ENCODE results near the gene PRRG1. TPM values are rescaled to one million over a fixed set of nuclear protein-coding genes. Genes with fewer than 3 reads are reported as not detected.
"Not testable (repeated sequence)": the region's sequence is repeated elsewhere in the genome, so short reads cannot be mapped to it uniquely, and the experiment has no call there.

Gene PRRG1
- total RNA-seq (not detected), polyA plus RNA-seq (not detected)

DNA sequence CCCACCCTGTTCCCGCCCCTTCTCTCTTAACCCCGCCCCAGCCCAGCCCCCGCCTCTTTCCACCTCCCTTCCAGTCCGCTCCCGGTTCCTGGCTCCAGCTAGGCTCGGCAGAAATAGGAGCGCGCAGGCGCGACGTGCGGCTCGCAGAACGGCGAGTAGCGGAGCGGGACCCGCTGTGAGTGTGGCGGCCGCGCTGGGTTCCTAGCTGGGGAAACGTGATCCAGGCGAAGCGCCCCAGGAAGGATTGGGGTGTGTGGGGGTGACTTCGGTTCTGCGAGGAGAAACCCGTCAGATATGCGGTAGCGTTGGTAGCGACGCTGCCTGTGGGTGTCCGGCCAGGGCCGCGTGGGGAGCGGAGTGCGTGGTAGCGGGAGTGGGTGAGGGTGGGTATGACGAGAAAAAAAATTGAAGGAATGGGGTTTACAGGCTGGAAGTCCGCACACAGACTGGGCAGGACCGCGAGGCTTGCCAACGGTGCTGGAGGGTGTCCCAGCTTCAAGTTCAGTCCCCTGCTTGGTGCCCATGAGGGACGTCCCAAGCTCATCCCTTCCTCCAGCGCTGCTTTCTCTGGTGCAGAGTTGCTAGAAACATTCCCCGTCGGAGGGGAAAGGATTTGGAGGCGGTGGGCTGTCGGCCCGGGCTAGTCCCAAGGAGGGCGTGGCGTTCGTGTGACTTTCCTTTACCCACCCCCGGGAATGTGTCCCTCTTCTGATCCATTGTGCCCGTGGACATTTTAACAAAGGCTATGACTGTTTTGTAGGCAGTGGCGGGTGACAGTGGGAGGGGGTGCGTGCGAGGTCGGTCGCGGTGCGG lies at the start of gene PRRG1:
TSS of gene PRRG1 (plus strand) at position 144 of the 813 bp plus-strand sequence. CDS start 56,886 bp downstream, outside the sequence.
- Histone ChIP-seq H3K4me1 (ENCODE audit: control insufficient read depth, insufficient read depth, low read length, poor library complexity, severe bottlenecking) (no peaks in the 10 kb centered on the region), H3K36me3 (ENCODE audit: control insufficient read depth, insufficient read depth, low read length) (no peaks in the 10 kb centered on the region), H3K27ac (ENCODE audit: insufficient read depth, low read length, poor library complexity, severe bottlenecking) (no peak within 1 kb of the TSS), H3K9me3 (ENCODE audit: control insufficient read depth in 2 of 2, low read length in 2 of 2) (no peaks in the 10 kb centered on the region), H3K27me3 (ENCODE audit: control insufficient read depth, insufficient read depth, low read length) (no peaks in the 10 kb centered on the region), H3K4me3 (ENCODE audit: low read depth, low read length) (no peak within 1 kb of the TSS)
- peaks cover 0 to 1% (median 0%) of the 10 kb centered on the region in 7 donors for H3K9me3 Mint-ChIP-seq
- peak within 1 kb of the TSS in 2 of 4 donors; percentile 6 to 46 for H3K4me3 Mint-ChIP-seq
- H3K27me3 Mint-ChIP-seq = peaks cover 15% of the 10 kb centered on the region
- ATAC-seq (ENCODE audit: low read depth in 2 of 2) (no peak), DNase-seq (no peak)
- H3K27ac Mint-ChIP-seq = no peak within 1 kb of the TSS
- H3K36me3 Mint-ChIP-seq = no peaks in the 10 kb centered on the region
- peaks cover 0 to 7% (median 0%) of the 10 kb centered on the region in 4 donors for H3K4me1 Mint-ChIP-seq

DNA sequence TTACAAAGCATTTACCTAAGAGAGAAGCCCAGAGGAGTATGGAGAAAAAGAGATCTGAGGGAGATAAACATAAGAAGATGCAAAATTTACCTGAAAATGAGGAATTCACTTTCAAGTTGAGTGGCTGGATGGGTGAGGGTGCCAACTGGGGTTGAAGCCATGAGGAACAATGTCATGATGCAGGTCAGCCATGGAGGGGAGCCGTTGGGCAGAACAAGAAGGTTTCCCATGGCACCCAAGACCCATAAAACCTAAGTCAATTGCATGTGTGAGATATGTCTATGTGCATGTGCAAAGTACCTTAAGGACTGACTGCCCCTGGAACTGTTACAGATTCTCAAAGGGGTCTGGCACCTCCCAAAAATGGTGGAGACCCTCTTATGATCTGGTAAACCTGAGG lies 46.6 kb upstream of the PRRG1 start:
- DNase-seq (no peak), ATAC-seq (ENCODE audit: low read depth in 2 of 2) (no peak)
- Histone ChIP-seq H3K36me3 (ENCODE audit: control insufficient read depth, insufficient read depth, low read length) (no peaks in the 10 kb centered on the region), H3K4me1 (ENCODE audit: control insufficient read depth, insufficient read depth, low read length, poor library complexity, severe bottlenecking) (no peaks in the 10 kb centered on the region), H3K27ac (ENCODE audit: insufficient read depth, low read length, poor library complexity, severe bottlenecking) (no peak overlapping the region), H3K27me3 (ENCODE audit: control insufficient read depth, insufficient read depth, low read length) (no peaks in the 10 kb centered on the region), H3K4me3 (ENCODE audit: low read depth, low read length) (no peak overlapping the region), H3K9me3 (ENCODE audit: control insufficient read depth in 2 of 2, low read length in 2 of 2) (peaks cover 0 to 1% of the 10 kb centered on the region in 2 experiments)
- H3K27me3 Mint-ChIP-seq = no peaks in the 10 kb centered on the region
- H3K27ac Mint-ChIP-seq = no peak overlapping the region
- H3K36me3 Mint-ChIP-seq = no peaks in the 10 kb centered on the region
- no peaks in the 10 kb centered on the region for H3K4me1 Mint-ChIP-seq
- peaks cover 0 to 6% (median 0%) of the 10 kb centered on the region in 7 donors for H3K9me3 Mint-ChIP-seq
- no peak overlapping the region for H3K4me3 Mint-ChIP-seq

DNA sequence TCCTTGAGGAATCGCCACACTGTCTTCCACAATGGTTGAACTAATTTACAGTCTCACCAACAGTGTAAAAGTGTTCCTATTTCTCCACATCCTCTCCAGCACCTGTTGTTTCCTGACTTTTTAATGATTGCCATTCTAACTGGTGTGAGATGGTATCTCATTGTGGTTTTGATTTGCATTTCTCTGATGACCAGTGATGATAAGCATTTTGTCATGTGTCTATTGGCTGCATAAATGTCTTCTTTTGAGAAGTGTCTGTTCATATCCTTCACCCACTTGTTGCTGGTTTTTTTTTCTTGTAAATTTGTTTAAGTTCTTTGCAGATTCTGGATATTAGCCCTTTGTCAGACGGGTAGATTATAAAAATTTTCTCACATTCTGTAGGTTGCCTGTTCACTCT lies 43.9 kb upstream of the PRRG1 start:
- H3K9me3 ChIP-seq (ENCODE audit: control insufficient read depth in 2 of 2, low read length in 2 of 2); H3K4me1 ChIP-seq (ENCODE audit: control insufficient read depth, insufficient read depth, low read length, poor library complexity, severe bottlenecking); H3K4me3 ChIP-seq (ENCODE audit: low read depth, low read length); H3K36me3 ChIP-seq (ENCODE audit: control insufficient read depth, insufficient read depth, low read length); H3K9me3 Mint-ChIP-seq; H3K27ac ChIP-seq (ENCODE audit: insufficient read depth, low read length, poor library complexity, severe bottlenecking); DNase-seq; H3K36me3 Mint-ChIP-seq; H3K4me3 Mint-ChIP-seq; H3K4me1 Mint-ChIP-seq; ATAC-seq (ENCODE audit: low read depth in 2 of 2); H3K27me3 Mint-ChIP-seq; H3K27ac Mint-ChIP-seq; H3K27me3 ChIP-seq (ENCODE audit: control insufficient read depth, insufficient read depth, low read length): not testable (repeated sequence)

DNA sequence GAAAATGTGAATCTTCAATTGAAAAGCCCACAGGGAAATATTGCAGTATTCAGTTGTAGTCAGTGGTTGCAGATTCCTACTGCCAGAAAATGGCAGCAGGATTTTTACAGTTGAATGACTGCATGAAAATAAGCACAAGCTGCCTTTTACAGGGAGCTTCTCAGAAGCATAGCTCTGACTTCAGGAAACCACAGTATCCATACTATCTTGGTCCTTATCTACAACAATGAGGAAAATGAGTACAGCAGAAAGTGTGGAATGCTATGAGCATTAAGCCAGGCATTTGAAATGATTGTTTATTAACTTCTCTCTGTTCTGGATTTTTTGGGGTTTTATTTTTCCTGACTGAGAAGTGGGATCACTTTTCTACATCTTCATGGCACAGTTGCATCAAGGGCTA lies 34.6 kb upstream of the PRRG1 start:
- H3K27ac ChIP-seq (ENCODE audit: insufficient read depth, low read length, poor library complexity, severe bottlenecking) = no peak overlapping the region
- Mint-ChIP-seq H3K4me1 (no peaks in the 10 kb centered on the region), H3K36me3 (no peaks in the 10 kb centered on the region), H3K27ac (no peak overlapping the region), H3K4me3 (no peak overlapping the region), H3K27me3 (no peaks in the 10 kb centered on the region), H3K9me3 (peaks cover 0 to 5% (median 0%) of the 10 kb centered on the region in 7 donors)
- no peaks in the 10 kb centered on the region for H3K4me1 ChIP-seq (ENCODE audit: control insufficient read depth, insufficient read depth, low read length, poor library complexity, severe bottlenecking)
- DNase-seq (no peak), ATAC-seq (ENCODE audit: low read depth in 2 of 2) (no peak)
- H3K4me3 ChIP-seq (ENCODE audit: low read depth, low read length) = no peak overlapping the region
- no peaks in the 10 kb centered on the region for H3K36me3 ChIP-seq (ENCODE audit: control insufficient read depth, insufficient read depth, low read length)
- H3K27me3 ChIP-seq (ENCODE audit: control insufficient read depth, insufficient read depth, low read length) = no peaks in the 10 kb centered on the region
- no peaks in the 10 kb centered on the region for H3K9me3 ChIP-seq (ENCODE audit: control insufficient read depth in 2 of 2, low read length in 2 of 2)

DNA sequence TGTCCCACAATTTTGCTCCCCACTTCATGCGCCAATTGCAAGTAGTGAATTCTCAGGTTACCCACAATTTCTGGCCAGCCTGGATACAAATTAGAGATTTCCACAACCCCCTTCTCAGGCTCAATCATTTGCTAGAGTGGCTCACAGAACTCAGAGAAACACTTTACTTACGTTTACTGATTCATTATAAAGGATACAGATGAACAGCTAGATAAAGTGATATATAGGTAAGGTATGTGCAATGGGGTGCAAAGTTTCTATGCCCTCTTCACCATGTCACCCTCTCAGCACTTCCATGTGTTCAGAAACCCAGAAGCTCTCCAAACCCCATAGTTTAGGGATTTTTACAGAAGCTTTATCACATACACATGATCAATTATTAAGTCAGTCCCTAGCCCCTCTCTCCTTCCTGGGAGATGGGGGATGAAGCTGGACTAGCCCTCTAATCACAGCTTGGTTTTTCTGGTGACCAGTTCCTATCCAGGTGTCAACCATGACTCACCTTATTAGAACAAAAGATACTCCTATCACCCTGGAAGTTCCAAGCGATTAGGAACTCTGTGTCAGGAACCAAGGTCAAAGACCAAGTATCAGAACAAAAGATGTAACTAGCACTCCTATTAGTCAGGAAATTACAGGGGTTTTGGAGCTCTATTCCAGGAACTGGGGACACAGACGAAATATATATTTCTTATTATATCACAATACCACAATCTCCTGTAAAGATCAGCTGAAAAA lies 33.5 kb upstream of the PRRG1 start:
- Mint-ChIP-seq H3K27me3 (no peaks in the 10 kb centered on the region), H3K4me1 (no peaks in the 10 kb centered on the region), H3K9me3 (peaks cover 0 to 5% (median 0%) of the 10 kb centered on the region in 7 donors), H3K27ac (no peak overlapping the region), H3K36me3 (no peaks in the 10 kb centered on the region), H3K4me3 (no peak overlapping the region)
- Histone ChIP-seq H3K36me3 (ENCODE audit: control insufficient read depth, insufficient read depth, low read length) (no peaks in the 10 kb centered on the region), H3K27me3 (ENCODE audit: control insufficient read depth, insufficient read depth, low read length) (no peaks in the 10 kb centered on the region), H3K4me1 (ENCODE audit: control insufficient read depth, insufficient read depth, low read length, poor library complexity, severe bottlenecking) (no peaks in the 10 kb centered on the region), H3K27ac (ENCODE audit: insufficient read depth, low read length, poor library complexity, severe bottlenecking) (no peak overlapping the region), H3K9me3 (ENCODE audit: control insufficient read depth in 2 of 2, low read length in 2 of 2) (no peaks in the 10 kb centered on the region), H3K4me3 (ENCODE audit: low read depth, low read length) (no peak overlapping the region)
- no peak for DNase-seq
- ATAC-seq (ENCODE audit: low read depth in 2 of 2) = no peak

DNA sequence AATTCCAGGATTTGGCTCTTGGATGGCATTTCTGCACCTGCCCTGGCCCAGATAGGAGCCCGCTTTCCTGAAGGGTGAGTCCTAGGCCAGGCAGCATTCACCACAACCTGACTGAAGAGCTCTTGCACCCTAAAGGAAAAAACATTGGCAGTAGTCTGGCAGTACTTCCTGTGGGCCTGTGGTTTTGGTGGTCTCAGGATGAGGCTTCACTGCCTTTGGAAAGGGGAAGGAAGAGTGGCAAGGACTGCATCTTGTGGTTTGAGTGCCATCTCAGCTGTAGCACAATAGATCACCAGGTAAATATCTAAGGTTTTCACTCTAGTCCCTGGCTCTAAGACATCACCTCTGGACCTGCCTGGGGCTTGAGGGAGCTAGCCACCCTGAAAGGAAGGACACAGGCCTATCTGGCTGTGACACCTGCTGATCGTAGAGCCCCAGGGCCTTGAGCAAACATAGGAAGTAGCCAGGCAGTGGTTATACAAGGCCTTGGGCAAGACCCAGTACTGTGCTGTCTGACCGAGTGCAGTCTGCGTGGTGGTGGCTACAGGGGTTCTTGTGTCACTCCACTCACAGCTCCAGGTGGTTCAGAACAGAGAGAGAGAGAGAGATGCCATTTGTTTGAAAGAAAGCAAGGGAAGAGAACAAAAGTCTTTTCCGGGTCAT lies 28.5 kb upstream of the PRRG1 start:
- H3K4me3 Mint-ChIP-seq = no peak overlapping the region
- Histone ChIP-seq H3K36me3 (ENCODE audit: control insufficient read depth, insufficient read depth, low read length) (no peaks in the 10 kb centered on the region), H3K27me3 (ENCODE audit: control insufficient read depth, insufficient read depth, low read length) (no peaks in the 10 kb centered on the region), H3K4me1 (ENCODE audit: control insufficient read depth, insufficient read depth, low read length, poor library complexity, severe bottlenecking) (no peaks in the 10 kb centered on the region), H3K27ac (ENCODE audit: insufficient read depth, low read length, poor library complexity, severe bottlenecking) (no peak overlapping the region), H3K4me3 (ENCODE audit: low read depth, low read length) (no peak overlapping the region), H3K9me3 (ENCODE audit: control insufficient read depth in 2 of 2, low read length in 2 of 2) (no peaks in the 10 kb centered on the region)
- DNase-seq = no peak
- H3K27me3 Mint-ChIP-seq = no peaks in the 10 kb centered on the region
- H3K27ac Mint-ChIP-seq = no peak overlapping the region
- H3K9me3 Mint-ChIP-seq = peaks cover 0 to 5% (median 0%) of the 10 kb centered on the region in 7 donors
- ATAC-seq (ENCODE audit: low read depth in 2 of 2) = no peak
- H3K36me3 Mint-ChIP-seq = no peaks in the 10 kb centered on the region
- H3K4me1 Mint-ChIP-seq = no peaks in the 10 kb centered on the region

DNA sequence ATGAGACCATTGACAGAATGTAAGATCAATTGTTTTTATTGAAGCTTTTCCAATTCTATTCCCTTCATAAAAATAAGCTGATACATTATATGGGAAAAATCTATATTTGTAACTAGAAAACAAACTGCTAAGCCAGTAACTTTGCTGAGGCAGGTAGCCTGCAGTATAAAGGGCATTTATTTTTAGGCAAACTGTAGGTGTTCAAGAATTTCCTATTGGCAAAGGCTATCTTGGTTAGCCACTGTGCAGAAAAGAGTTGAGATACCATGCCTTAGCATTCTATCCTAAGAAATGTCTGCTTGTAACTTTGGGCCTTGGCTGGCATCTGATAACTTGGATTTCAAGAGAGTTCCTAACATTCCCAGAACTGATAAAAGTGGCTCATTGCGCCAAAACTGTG lies 18.5 kb upstream of the PRRG1 start:
- Histone ChIP-seq H3K27ac (ENCODE audit: insufficient read depth, low read length, poor library complexity, severe bottlenecking) (no peak overlapping the region), H3K4me3 (ENCODE audit: low read depth, low read length) (no peak overlapping the region), H3K9me3 (ENCODE audit: control insufficient read depth in 2 of 2, low read length in 2 of 2) (no peaks in the 10 kb centered on the region), H3K27me3 (ENCODE audit: control insufficient read depth, insufficient read depth, low read length) (no peaks in the 10 kb centered on the region), H3K36me3 (ENCODE audit: control insufficient read depth, insufficient read depth, low read length) (no peaks in the 10 kb centered on the region), H3K4me1 (ENCODE audit: control insufficient read depth, insufficient read depth, low read length, poor library complexity, severe bottlenecking) (no peaks in the 10 kb centered on the region)
- peaks cover 0 to 2% (median 0%) of the 10 kb centered on the region in 7 donors for H3K9me3 Mint-ChIP-seq
- no peak overlapping the region for H3K27ac Mint-ChIP-seq
- H3K36me3 Mint-ChIP-seq = no peaks in the 10 kb centered on the region
- ATAC-seq (ENCODE audit: low read depth in 2 of 2) = no peak
- no peak for DNase-seq
- H3K4me1 Mint-ChIP-seq = no peaks in the 10 kb centered on the region
- H3K4me3 Mint-ChIP-seq = no peak overlapping the region
- no peaks in the 10 kb centered on the region for H3K27me3 Mint-ChIP-seq

Measured in CD4-positive, CD25-positive, alpha-beta regulatory T cell (primary cell).